ENCODE data around the gene ARHGAP18. TPM values are rescaled to one million over a fixed set of nuclear protein-coding genes. Genes with fewer than 3 reads are reported as not detected.
A peak's percentile ranks its signal among the peaks of the same experiment; 100 is the strongest.

Gene ARHGAP18
- total RNA-seq, 4 donors from 2014 or later = 2.8 to 9.0 (median 7.1) TPM

DNA sequence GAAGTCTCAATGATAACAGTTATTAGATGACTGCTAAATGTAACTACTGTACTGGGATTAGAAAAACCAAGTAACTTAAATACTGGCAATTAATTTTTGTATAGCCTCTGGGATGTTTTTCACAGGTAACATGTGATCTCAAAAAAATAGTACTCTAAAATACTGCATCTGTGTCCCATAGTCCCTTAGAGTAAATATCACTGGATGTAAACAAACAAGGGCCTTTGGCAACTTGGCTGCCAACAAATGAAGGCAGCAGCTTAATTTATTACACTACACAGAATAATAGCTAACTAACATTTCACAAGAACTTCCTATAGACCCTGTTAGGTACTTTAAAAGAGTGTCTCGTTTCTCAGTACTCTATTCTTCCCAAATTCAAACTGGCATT is 14.0 kb downstream of the ARHGAP18 start:
- peaks cover 0 to 15% (median 0%) of the 10 kb centered on the region in 3 donors for H3K4me1 ChIP-seq
- WGBS, 2 donors = 50 to 63% methylated on average over 1 of the region's 1 CpG
- H3K27ac ChIP-seq = no peak overlapping the region

DNA sequence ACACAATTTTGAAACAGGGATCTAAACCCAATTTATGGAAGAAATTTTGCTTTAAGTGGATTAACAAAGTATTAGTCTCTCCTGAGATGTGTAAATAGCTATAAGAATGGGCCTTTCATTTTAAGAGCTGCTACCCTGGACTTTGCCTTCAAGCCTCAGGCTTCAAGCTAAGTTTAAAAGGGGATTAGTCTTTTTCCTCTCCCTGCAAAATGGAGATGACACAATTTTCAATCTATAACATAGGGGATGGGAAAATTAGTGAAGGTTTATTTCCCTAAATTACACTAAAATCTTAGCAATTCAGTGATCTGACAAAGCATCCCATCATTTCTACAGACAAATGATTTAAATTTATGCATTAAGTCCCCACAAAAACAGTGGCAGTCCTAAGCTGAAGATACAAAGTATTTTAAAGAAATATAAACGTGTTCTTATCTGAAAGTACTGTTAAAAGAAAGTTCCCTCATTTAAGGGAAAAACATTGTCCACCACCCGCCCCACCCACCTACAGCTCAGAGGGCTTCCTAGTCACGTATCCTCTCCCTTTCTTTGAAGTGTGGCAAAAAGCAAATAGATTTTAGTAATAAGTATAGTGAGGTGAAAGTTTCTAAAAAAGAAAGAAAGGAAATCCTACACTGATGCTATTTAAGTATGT is 14.5 kb downstream of the ARHGAP18 start:
- 50 to 62% methylated on average over 3 of the region's 3 CpGs for WGBS, 2 donors
- Histone ChIP-seq H3K27me3 (no peaks in the 10 kb centered on the region), H3K36me3 (no peaks in the 10 kb centered on the region), H3K4me1 (peaks cover 0 to 15% (median 0%) of the 10 kb centered on the region in 3 donors), H3K4me3 (no peak overlapping the region), H3K9me3 (no peaks in the 10 kb centered on the region), H3K27ac (peak overlapping the region in 1 of 4 donors; percentile 3)
- intact Hi-C loops (cut with DNase I) = no loop called here
- TF ChIP-seq POLR2A (IDR thresholded peaks at IDR 0.05) = no peak
- TF ChIP-seq, protein P1, sequence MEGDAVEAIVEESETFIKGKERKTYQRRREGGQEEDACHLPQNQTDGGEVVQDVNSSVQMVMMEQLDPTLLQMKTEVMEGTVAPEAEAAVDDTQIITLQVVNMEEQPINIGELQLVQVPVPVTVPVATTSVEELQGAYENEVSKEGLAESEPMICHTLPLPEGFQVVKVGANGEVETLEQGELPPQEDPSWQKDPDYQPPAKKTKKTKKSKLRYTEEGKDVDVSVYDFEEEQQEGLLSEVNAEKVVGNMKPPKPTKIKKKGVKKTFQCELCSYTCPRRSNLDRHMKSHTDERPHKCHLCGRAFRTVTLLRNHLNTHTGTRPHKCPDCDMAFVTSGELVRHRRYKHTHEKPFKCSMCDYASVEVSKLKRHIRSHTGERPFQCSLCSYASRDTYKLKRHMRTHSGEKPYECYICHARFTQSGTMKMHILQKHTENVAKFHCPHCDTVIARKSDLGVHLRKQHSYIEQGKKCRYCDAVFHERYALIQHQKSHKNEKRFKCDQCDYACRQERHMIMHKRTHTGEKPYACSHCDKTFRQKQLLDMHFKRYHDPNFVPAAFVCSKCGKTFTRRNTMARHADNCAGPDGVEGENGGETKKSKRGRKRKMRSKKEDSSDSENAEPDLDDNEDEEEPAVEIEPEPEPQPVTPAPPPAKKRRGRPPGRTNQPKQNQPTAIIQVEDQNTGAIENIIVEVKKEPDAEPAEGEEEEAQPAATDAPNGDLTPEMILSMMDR (IDR thresholded peaks at IDR 0.05) = no peak
- DNase-seq = no peak

More for the DNA sequence above, 14.0 kb downstream of the ARHGAP18 start:
- Histone ChIP-seq H3K27me3 (no peaks in the 10 kb centered on the region), H3K36me3 (no peaks in the 10 kb centered on the region), H3K4me3 (no peak overlapping the region), H3K9me3 (no peaks in the 10 kb centered on the region)
- TF ChIP-seq POLR2A (IDR thresholded peaks at IDR 0.05) = no peak
- TF ChIP-seq, protein P1 (IDR thresholded peaks at IDR 0.05) = no peak
- no peak for DNase-seq
- intact Hi-C loops (cut with DNase I) = no loop called here

DNA sequence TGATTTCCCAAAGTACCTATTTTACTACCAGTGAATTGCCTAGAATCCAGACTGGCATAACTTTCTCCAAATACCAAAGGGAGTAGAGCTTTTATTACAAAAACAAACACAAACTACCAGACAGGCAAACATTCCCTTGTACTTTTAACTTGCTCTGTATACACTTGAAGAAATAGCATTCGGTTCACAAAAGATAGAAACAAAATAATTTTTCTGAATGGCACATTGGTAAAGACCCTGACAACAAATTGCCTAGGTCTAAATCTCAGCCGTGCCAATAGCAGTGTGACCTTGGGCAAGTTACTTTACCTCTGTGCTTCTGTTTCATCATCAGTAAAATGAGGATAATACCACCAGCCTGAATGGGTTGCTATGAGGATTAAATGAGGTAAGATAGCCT is 15.9 kb downstream of the ARHGAP18 start:
- no peak overlapping the region for H3K27ac ChIP-seq
- H3K36me3 ChIP-seq = no peaks in the 10 kb centered on the region
- intact Hi-C loops (cut with DNase I) = no loop called here
- H3K9me3 ChIP-seq = no peaks in the 10 kb centered on the region
- H3K27me3 ChIP-seq = no peaks in the 10 kb centered on the region
- no peak overlapping the region for H3K4me3 ChIP-seq
- DNase-seq = no peak
- WGBS, 2 donors = 86 to 92% methylated on average over 2 of the region's 2 CpGs
- TF ChIP-seq, protein P1 (IDR thresholded peaks at IDR 0.05) = no peak
- no peak for TF ChIP-seq POLR2A (IDR thresholded peaks at IDR 0.05)
- H3K4me1 ChIP-seq = peaks cover 0 to 23% (median 0%) of the 10 kb centered on the region in 3 donors

DNA sequence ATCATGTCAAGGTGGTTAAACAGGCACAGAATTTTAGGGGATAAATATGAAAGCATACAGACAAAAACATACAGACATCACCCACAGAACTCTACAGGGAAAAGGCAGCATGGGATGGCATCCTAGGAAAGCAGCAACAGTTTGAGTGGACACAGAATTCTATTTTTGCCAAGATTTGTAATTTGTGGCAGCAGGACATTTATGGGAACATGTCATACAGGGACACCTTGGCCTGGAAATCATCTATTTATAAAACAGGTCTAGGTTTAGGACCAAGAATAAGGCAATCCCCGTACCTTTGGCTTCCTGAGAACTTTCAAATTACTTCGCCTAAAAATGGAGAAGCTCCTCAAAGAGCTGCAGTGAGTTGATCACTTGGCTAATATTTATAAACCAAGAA is 17.5 kb downstream of the ARHGAP18 start:
- DNase-seq = no peak
- no peaks in the 10 kb centered on the region for H3K9me3 ChIP-seq
- H3K4me3 ChIP-seq = no peak overlapping the region
- no peaks in the 10 kb centered on the region for H3K36me3 ChIP-seq
- TF ChIP-seq, protein P1 (IDR thresholded peaks at IDR 0.05) = no peak
- TF ChIP-seq POLR2A (IDR thresholded peaks at IDR 0.05) = no peak
- H3K27me3 ChIP-seq = no peaks in the 10 kb centered on the region
- 65 to 77% methylated on average over 2 of the region's 2 CpGs for WGBS, 2 donors
- intact Hi-C loops (cut with DNase I) = no loop called here
- H3K27ac ChIP-seq = no peak overlapping the region
- peaks cover 0 to 23% (median 0%) of the 10 kb centered on the region in 3 donors for H3K4me1 ChIP-seq

DNA sequence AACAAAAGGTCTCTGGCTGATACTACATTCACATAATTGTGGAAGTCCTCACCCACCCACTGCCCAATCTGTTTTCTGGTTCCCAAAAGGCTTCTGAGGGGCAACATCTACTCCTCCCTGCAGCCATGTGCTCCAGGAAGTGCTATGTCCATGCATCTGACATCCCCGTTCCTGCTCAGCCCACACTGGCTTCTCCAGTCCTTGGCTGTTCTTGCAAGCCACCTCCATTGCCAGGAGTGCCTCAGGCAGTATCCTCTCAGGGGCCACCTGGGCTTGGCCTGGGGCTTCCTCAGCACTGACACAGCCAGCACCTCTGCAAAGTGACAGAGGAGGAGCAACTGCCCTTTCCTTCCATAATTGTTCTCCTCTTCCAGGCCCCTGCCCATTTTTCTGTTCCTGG is 18.3 kb downstream of the ARHGAP18 start:
- 29 to 36% methylated on average over 1 of the region's 1 CpG for WGBS, 2 donors
- no peak overlapping the region for H3K27ac ChIP-seq
- H3K4me1 ChIP-seq = peaks cover 0 to 23% (median 0%) of the 10 kb centered on the region in 3 donors
- TF ChIP-seq POLR2A (IDR thresholded peaks at IDR 0.05) = no peak
- TF ChIP-seq, protein P1 (IDR thresholded peaks at IDR 0.05) = no peak
- no peak for DNase-seq
- H3K4me3 ChIP-seq = no peak overlapping the region
- H3K9me3 ChIP-seq = no peaks in the 10 kb centered on the region
- no peaks in the 10 kb centered on the region for H3K36me3 ChIP-seq
- intact Hi-C loops (cut with DNase I) = no loop called here
- H3K27me3 ChIP-seq = no peaks in the 10 kb centered on the region
